GM12878 (cell line): ENCODE measurements around the gene RELL2. TPM values are rescaled to one million over a fixed set of nuclear protein-coding genes. Genes with fewer than 3 reads are reported as not detected.
"Not testable (repeated sequence)": the region's sequence is repeated elsewhere in the genome, so short reads cannot be mapped to it uniquely, and the experiment has no call there.

Experiments
- ATAC-seq: fragments of 200-7000 bp; cut with Tn5 transposase; 3 replicates; pipeline ENCODE4 v1.9.1; 2020; ENCODE audit warnings: mild to moderate bottlenecking, moderate library complexity
- BruUV-seq: library from RNA; stranded (reverse); fragments of 400-500 nt; replicated peaks from 2 replicates; lab custom pipeline; 2021; lab: Mats Ljungman, UMichigan
- CTCF ChIA-PET: fragments of 300-600 bp; sonication (Branson Sonifier 250); formaldehyde crosslinking; extraction: SDS; loops from one replicate; lab custom pipeline; 2021; ENCODE audit warnings: inconsistent platforms; lab: Yijun Ruan, JAX
- POLR2A ChIA-PET: fragments of 350-600 bp; formaldehyde crosslinking; extraction: SDS; loops from one replicate; lab custom pipeline; 2021; ENCODE audit warnings: inconsistent platforms; lab: Charles Lee
- RAD21 ChIA-PET: fragments of 300-600 bp; sonication (Branson Sonifier 250); formaldehyde crosslinking; loops from one replicate; lab custom pipeline; 2023; ENCODE audit warnings: antibody characterized with exemption; ENCODE audit not compliant: unreplicated experiment; lab: Charles Lee
- SMC1A ChIA-PET: fragments of 300-600 bp; sonication (Branson Sonifier 250); formaldehyde crosslinking; loops from one replicate; lab custom pipeline; 2023; ENCODE audit not compliant: unreplicated experiment, uncharacterized antibody; lab: Charles Lee
- DNase-seq: peaks from one replicate; pipeline ENCODE4 v3.0.0-alpha.2; 2011; ENCODE audit warnings: low read depth, low spot score
- FAIRE-seq: peaks from 3 replicates; lab custom pipeline; 2011; peaks lifted over from hg19 to GRCh38; lab: Jason Lieb, UNC
- H2AFZ ChIP-seq: 2 replicates; pipeline ENCODE4 v1.6.0; 2011; ENCODE audit warnings: low read depth, low read length, control low read depth; ENCODE audit not compliant: control insufficient read depth
- H3K27ac ChIP-seq: 2 replicates; pipeline ENCODE4 v1.5.1; 2011; ENCODE audit warnings: control low read depth; ENCODE audit not compliant: control insufficient read depth, insufficient read depth
- H3K27me3 ChIP-seq, 2 experiments: replicated peaks in 1 of 2; 2 replicates each; pipeline versions ENCODE4 v1.6.0 to v1.6.1; 2011; ENCODE audit warnings: low read length in 1 of 2; ENCODE audit not compliant: control insufficient read depth in 2 of 2, insufficient read depth in 2 of 2
- H3K36me3 ChIP-seq, 2 experiments: 2 replicates each; pipeline ENCODE4 v1.5.1; 2011; ENCODE audit warnings: low read length in 1 of 2; ENCODE audit not compliant: control insufficient read depth in 2 of 2, insufficient read depth in 2 of 2
- H3K4me1 ChIP-seq: 2 replicates; pipeline ENCODE4 v1.6.1; 2011; ENCODE audit warnings: mild to moderate bottlenecking, low read length, moderate library complexity, mixed read lengths; ENCODE audit not compliant: control insufficient read depth, insufficient read depth
- H3K4me2 ChIP-seq: 2 replicates; pipeline ENCODE4 v1.6.0; 2011; ENCODE audit warnings: control low read depth; ENCODE audit not compliant: control insufficient read depth, insufficient read depth
- H3K4me3 ChIP-seq: fragments of 200-600 bp; sonication (generic); 2 replicates; pipeline ENCODE4 v1.5.1; 2016
- H3K79me2 ChIP-seq: 2 replicates; pipeline ENCODE4 v1.6.0; 2011; ENCODE audit warnings: low read length; ENCODE audit not compliant: control insufficient read depth, insufficient read depth
- H3K9ac ChIP-seq: 2 replicates; pipeline ENCODE4 v1.8.0; 2011; ENCODE audit warnings: low read length, control low read depth, mixed read lengths; ENCODE audit not compliant: control insufficient read depth, insufficient read depth
- H3K9me3 ChIP-seq: replicated peaks from 3 replicates; pipeline ENCODE4 v1.5.1; 2011; ENCODE audit warnings: mild to moderate bottlenecking, low read length; ENCODE audit not compliant: control insufficient read depth, insufficient read depth
- H4K20me1 ChIP-seq: 2 replicates; pipeline ENCODE4 v1.6.0; 2011; ENCODE audit not compliant: control insufficient read depth, insufficient read depth
- NFYB ChIP-seq: IDR thresholded peaks from 2 replicates; pipeline ENCODE4 v1.6.1; 2011; ENCODE audit warnings: low read depth, mild to moderate bottlenecking, low read length, improper control_type of control experiment, moderate library complexity; ENCODE audit not compliant: insufficient read depth
- PKNOX1 ChIP-seq: fragments of 450-650 bp; IDR thresholded peaks from 2 replicates; pipeline ENCODE4 v1.6.1; 2016; ENCODE audit warnings: mild to moderate bottlenecking
- PRDM15 ChIP-seq: fragments of 450-650 bp; formaldehyde crosslinking; IDR thresholded peaks from 2 replicates; pipeline ENCODE4 v1.4.0; 2020; ENCODE audit warnings: mild to moderate bottlenecking, moderate library complexity
- ZNF622 ChIP-seq: fragments of 450-650 bp; IDR thresholded peaks from 2 replicates; pipeline ENCODE4 v1.6.1; 2017; ENCODE audit warnings: mild to moderate bottlenecking, inconsistent platforms
- ZSCAN29 ChIP-seq: fragments of 450-650 bp; IDR thresholded peaks from 2 replicates; pipeline ENCODE4 v1.6.1; 2017; ENCODE audit warnings: mild to moderate bottlenecking, moderate library complexity
- WGBS: methylation state at CpG from one replicate; pipeline ENCODE4 v1.1.6; 2016; ENCODE audit warnings: low lambda C conversion rate; ENCODE audit not compliant: insufficient replicate concordance, insufficient coverage; ENCODE audit errors: missing lambda C conversion rate; 5-methylcytosine and 5-hydroxymethylcytosine counted together
- in situ Hi-C: fragments of 300-500 bp; cut with MboI; formaldehyde crosslinking; loops from 9 replicates; pipeline ENCODE4 v1.14.3; 2018; ENCODE audit warnings: mixed read lengths
- intact Hi-C: fragments of 100-400 bp; cut with micrococcal nuclease; formaldehyde crosslinking; loops from one replicate; pipeline ENCODE4 v1.14.2; 2022; ENCODE audit not compliant: unreplicated experiment
- polyA plus RNA-seq, 11 experiments: library from polyadenylated mRNA; depleted of rRNA in 4 of 11; unstranded in 6 of 11; stranded (reverse) in 5 of 11; fragments of >200 nt; fragmentation: Nextera tagmentation in 4 of 11; fragmentation: Illumina TruSeq in 1 of 11; extraction: Ambion mirVana in 4 of 11; extraction: Trizol in 1 of 11; gene quantifications; 1 replicate in 1 of 11; 2 replicates in 10 of 11; pipeline versions ENCODE4 v1.2.1 to v1.2.3, GENCODE V29; 2011 to 2016; ENCODE audit warnings: inconsistent platforms in 2 of 11, missing spikeins in 2 of 11, low read depth in 1 of 11
- total RNA-seq, 4 experiments: library from RNA; depleted of rRNA in 3 of 4; stranded (reverse); fragments of >200 nt in 3 of 4; fragmentation: Illumina TruSeq in 1 of 4; extraction: Trizol in 1 of 4; gene quantifications; 2 replicates each; pipeline versions ENCODE4 v1.2.1 to v1.2.3, GENCODE V29; 2013 to 2021

RELL2 gene
- total and polyA plus RNA-seq, 10 of the 15 experiments (the other 5 are each of a cell fraction or from before 2014, with no cell fraction given) = 0.23 to 21.4 (median 7.1) TPM

- CTCF ChIA-PET = interaction anchor here (1.0 to 10.9 kb wide), 4 partner anchors 6 to 97 kb away, joined by 4 to 172 read pairs (median 38); partner anchors contain the start of gene DIAPH1
- not testable (repeated sequence) for H2AFZ ChIP-seq, H3K27me3 ChIP-seq, H3K4me3 ChIP-seq, H3K9ac ChIP-seq, H3K9me3 ChIP-seq, ATAC-seq, H3K4me2 ChIP-seq, DNase-seq, H4K20me1 ChIP-seq, BruUV-seq, H3K27ac ChIP-seq, H3K36me3 ChIP-seq, FAIRE-seq
- Histone ChIP-seq H3K4me1 (peaks cover 13% of the 10 kb centered on the region), H3K79me2 (peaks cover 87% of the 10 kb centered on the region)
- in situ Hi-C loops = loop anchor here (25.0 kb wide), 2 partner anchors 1198 to 1573 kb away; partner anchors contain the start of genes ANKHD1 and NRG2
- SMC1A ChIA-PET = interaction anchor here (2.7 to 8.6 kb wide), 4 partner anchors 7 to 23 kb away, joined by 12 to 199 read pairs (median 31); partner anchors contain the start of gene DIAPH1
- POLR2A ChIA-PET = interaction anchor here (3.4 to 4.1 kb wide), 3 partner anchors 12 to 27 kb away, joined by 17 to 22 read pairs (median 18); partner anchors contain the start of genes HDAC3 and RELL2
- WGBS = 99% methylated on average over 7 of the region's 7 CpGs
- intact Hi-C loops = loop anchor here (10.0 kb wide), 1 partner anchor 895 kb away; no protein-coding TSS in a partner anchor
- RAD21 ChIA-PET = interaction anchor here (5.7 kb wide), 1 partner anchor 8 kb away, joined by 89 read pairs; the partner anchor contains the start of gene DIAPH1
Measured at GRCh38 chr5:141609921-141610320, 26.9 kb upstream of the RELL2 start.

- SMC1A ChIA-PET = interaction anchor here (1.4 to 14.0 kb wide), 3 partner anchors 13 to 22 kb away, joined by 3 to 245 read pairs (median 50); partner anchors contain the start of genes HDAC3 and RELL2
- Histone ChIP-seq H3K4me1 (peaks cover 8% of the 10 kb centered on the region), H3K79me2 (peaks cover 89% of the 10 kb centered on the region), H2AFZ (no peak overlapping the region), H4K20me1 (no peaks in the 10 kb centered on the region), H3K9me3 (no peaks in the 10 kb centered on the region), H3K4me3 (no peak overlapping the region), H3K27ac (no peak overlapping the region)
- CTCF ChIA-PET = interaction anchor here (15.5 kb wide), 1 partner anchor 20 kb away, joined by 517 read pairs; no protein-coding TSS in a partner anchor
- WGBS = 75% methylated on average over 3 of the region's 3 CpGs
- no peak for FAIRE-seq
- BruUV-seq = no TSS peak
- RAD21 ChIA-PET = interaction anchor here (1.7 to 9.9 kb wide), 2 partner anchors 10 to 18 kb away, joined by 4 to 299 read pairs; no protein-coding TSS in a partner anchor
- POLR2A ChIA-PET = no interaction called here
- no peak for DNase-seq
- in situ Hi-C loops = loop anchor here (25.0 kb wide), 2 partner anchors 1199 to 1574 kb away; partner anchors contain the start of genes ANKHD1 and NRG2
- TF ChIP-seq PKNOX1 (no peak), ZSCAN29 (no peak), NFYB (no peak), ZNF622 (no peak), PRDM15 (no peak)
- TF ChIP-seq, all 136 proteins: peak for 0
- H3K9ac ChIP-seq = no peak overlapping the region
- H3K27me3 ChIP-seq = no peaks in the 10 kb centered on the region
- no peak for ATAC-seq
- no peak overlapping the region; the same call in 1 of the 2 replicates for H3K4me2 ChIP-seq
- intact Hi-C loops = loop anchor here (10.0 kb wide), 1 partner anchor 896 kb away; no protein-coding TSS in a partner anchor
- H3K36me3 ChIP-seq = no peaks in the 10 kb centered on the region; a peak in 2 of 4 replicates
Measured at GRCh38 chr5:141611289-141611688, 25.5 kb upstream of the RELL2 start.
